Hepatocyte (in vitro differentiated cells): ENCODE results near the gene FBXL3. TPM values are rescaled to one million over a fixed set of nuclear protein-coding genes. Genes with fewer than 3 reads are reported as not detected.
A peak's percentile ranks its signal among the peaks of the same experiment; 100 is the strongest.

Experiments
- DNase-seq: peaks from one replicate; pipeline ENCODE4 v3.0.0-alpha.2; 2016; ENCODE audit warnings: low spot score
- H2AFZ ChIP-seq: fragments of 200-600 bp; sonication (generic); 2 replicates; pipeline ENCODE4 v1.6.0; 2016; ENCODE audit warnings: antibody characterized with exemption, mild to moderate bottlenecking
- H3K27ac ChIP-seq: fragments of 200-600 bp; sonication (generic); 2 replicates; pipeline ENCODE4 v1.5.1; 2016; ENCODE audit warnings: mild to moderate bottlenecking
- H3K27me3 ChIP-seq: fragments of 200-600 bp; sonication (generic); 2 replicates; pipeline ENCODE4 v1.6.1; 2016
- H3K36me3 ChIP-seq: fragments of 200-600 bp; sonication (generic); replicated peaks from 2 replicates; pipeline ENCODE4 v1.5.1; 2016; ENCODE audit warnings: low read depth; ENCODE audit not compliant: insufficient read depth
- H3K4me1 ChIP-seq: fragments of 200-600 bp; sonication (generic); 2 replicates; pipeline ENCODE4 v1.5.1; 2016; ENCODE audit warnings: mild to moderate bottlenecking, moderate library complexity; ENCODE audit not compliant: insufficient read depth
- H3K4me2 ChIP-seq: fragments of 200-600 bp; sonication (generic); 2 replicates; pipeline ENCODE4 v1.6.0; 2016
- H3K4me3 ChIP-seq: fragments of 200-600 bp; sonication (generic); 2 replicates; pipeline ENCODE4 v1.5.1; 2016; ENCODE audit warnings: mild to moderate bottlenecking
- H3K79me2 ChIP-seq: fragments of 200-600 bp; sonication (generic); 2 replicates; pipeline ENCODE4 v1.6.0; 2017; ENCODE audit warnings: mild to moderate bottlenecking
- H3K9me2 ChIP-seq: fragments of 200-600 bp; sonication (generic); replicated peaks from 2 replicates; pipeline ENCODE4 v1.6.0; 2017; ENCODE audit warnings: mild to moderate bottlenecking; ENCODE audit not compliant: insufficient read depth
- H3K9me3 ChIP-seq: fragments of 200-600 bp; sonication (generic); 2 replicates; pipeline ENCODE4 v1.5.1; 2016; ENCODE audit warnings: low read depth, mild to moderate bottlenecking
- H4K20me1 ChIP-seq: fragments of 200-600 bp; sonication (generic); 2 replicates; pipeline ENCODE4 v1.6.0; 2016; ENCODE audit warnings: mild to moderate bottlenecking; ENCODE audit not compliant: insufficient read depth, poor library complexity, severe bottlenecking
- CTCF ChIP-seq: fragments of 200-600 bp; sonication (generic); IDR thresholded peaks from 2 replicates; pipeline ENCODE4 v1.5.1; 2016; ENCODE audit warnings: antibody characterized with exemption, mild to moderate bottlenecking; ENCODE audit not compliant: poor library complexity
- EZH2 ChIP-seq: fragments of 200-600 bp; sonication (generic); IDR thresholded peaks from 2 replicates; pipeline ENCODE4 v1.6.1; 2016; ENCODE audit warnings: antibody characterized with exemption, mild to moderate bottlenecking, borderline replicate concordance
- EZH2phosphoT487 ChIP-seq: fragments of 200-600 bp; sonication (generic); IDR thresholded peaks from one replicate; pipeline ENCODE4 v1.6.1; 2018; ENCODE audit warnings: antibody characterized with exemption, mild to moderate bottlenecking, low read depth, moderate library complexity; ENCODE audit not compliant: unreplicated experiment, severe bottlenecking
- WGBS: methylation state at CpG from one replicate; pipeline ENCODE4 v1.1.6; 2016; ENCODE audit warnings: low lambda C conversion rate; ENCODE audit errors: missing lambda C conversion rate; 5-methylcytosine and 5-hydroxymethylcytosine counted together
- polyA plus RNA-seq: library from polyadenylated mRNA; unstranded; fragments of >200 nt; fragmentation: Nextera tagmentation; extraction: Ambion mirVana; gene quantifications from 2 replicates; pipeline ENCODE4 v1.2.1, GENCODE V29; 2016
- total RNA-seq: library from RNA; depleted of rRNA; stranded (reverse); fragments of >200 nt; gene quantifications from 2 replicates; pipeline ENCODE4 v1.2.3, GENCODE V29; 2014

Gene FBXL3
- total and polyA plus RNA-seq, 2 experiments from 2014 or later = 25.1 to 61.8 TPM

GRCh38 chr13:77000475-77000874, 26.5 kb downstream of the FBXL3 start:
- 54% methylated on average over 1 of the region's 1 CpG for WGBS
- no peak overlapping the region for H3K4me2 ChIP-seq
- peaks cover 4% of the 10 kb centered on the region for H3K79me2 ChIP-seq
- H3K27ac ChIP-seq = peak overlapping the region; percentile 10
- no peak for TF ChIP-seq EZH2
- TF ChIP-seq EZH2phosphoT487 = no peak
- TF ChIP-seq CTCF = no peak
- peaks cover 10% of the 10 kb centered on the region for H3K4me1 ChIP-seq
- no peak for DNase-seq
- H3K9me3 ChIP-seq = no peaks in the 10 kb centered on the region
- H3K9me2 ChIP-seq = no peaks in the 10 kb centered on the region
- H3K27me3 ChIP-seq = no peaks in the 10 kb centered on the region
- no peaks in the 10 kb centered on the region for H4K20me1 ChIP-seq
- H3K4me3 ChIP-seq = no peak overlapping the region
- no peaks in the 10 kb centered on the region for H3K36me3 ChIP-seq
- no peak overlapping the region for H2AFZ ChIP-seq

- WGBS = 94% methylated on average over 3 of the region's 3 CpGs
- Histone ChIP-seq H3K4me2 (peak overlapping the region; percentile 87), H2AFZ (no peak overlapping the region), H3K27ac (no peak overlapping the region), H3K9me2 (no peaks in the 10 kb centered on the region), H3K79me2 (peaks cover 25% of the 10 kb centered on the region), H3K4me3 (no peak overlapping the region), H3K4me1 (peaks cover 6% of the 10 kb centered on the region), H3K9me3 (no peaks in the 10 kb centered on the region), H3K36me3 (no peaks in the 10 kb centered on the region), H3K27me3 (no peaks in the 10 kb centered on the region), H4K20me1 (no peaks in the 10 kb centered on the region)
- TF ChIP-seq EZH2phosphoT487 = no peak
- TF ChIP-seq CTCF = no peak
- no peak for DNase-seq
Observed at GRCh38 chr13:76994281-76994680, 32.7 kb downstream of the FBXL3 start.

- Histone ChIP-seq H3K4me1 (peaks cover 6% of the 10 kb centered on the region), H3K4me3 (no peak overlapping the region), H3K9me2 (no peaks in the 10 kb centered on the region), H3K27ac (no peak overlapping the region), H3K27me3 (no peaks in the 10 kb centered on the region), H3K79me2 (peaks cover 25% of the 10 kb centered on the region), H4K20me1 (no peaks in the 10 kb centered on the region), H3K9me3 (no peaks in the 10 kb centered on the region), H3K36me3 (no peaks in the 10 kb centered on the region), H3K4me2 (peak overlapping the region; percentile 87), H2AFZ (no peak overlapping the region)
- 93% methylated on average over 5 of the region's 5 CpGs for WGBS
- no peak for DNase-seq
- TF ChIP-seq EZH2 (no peak), CTCF (no peak), EZH2phosphoT487 (no peak)
Observed at GRCh38 chr13:76993473-76993872, 33.5 kb downstream of the FBXL3 start.

GRCh38 chr13:76993021-76993420, 33.9 kb downstream of the FBXL3 start:
- Histone ChIP-seq H4K20me1 (no peaks in the 10 kb centered on the region), H3K27me3 (no peaks in the 10 kb centered on the region), H3K4me2 (peak overlapping the region; percentile 87), H3K36me3 (no peaks in the 10 kb centered on the region), H3K27ac (peak overlapping the region; percentile 96), H2AFZ (no peak overlapping the region), H3K4me1 (peaks cover 6% of the 10 kb centered on the region), H3K79me2 (peaks cover 25% of the 10 kb centered on the region), H3K4me3 (peak overlapping the region; percentile 47), H3K9me3 (no peaks in the 10 kb centered on the region), H3K9me2 (no peaks in the 10 kb centered on the region)
- DNase-seq = no peak
- TF ChIP-seq EZH2 = no peak
- no peak for TF ChIP-seq EZH2phosphoT487
- no peak for TF ChIP-seq CTCF
- WGBS = 40% methylated on average over 3 of the region's 3 CpGs
